Hepatocyte (in vitro differentiated cells): ENCODE measurements around the gene TSPAN9. TPM values are rescaled to one million over a fixed set of nuclear protein-coding genes. Genes with fewer than 3 reads are reported as not detected.

Experiments used
- DNase-seq: peaks from one replicate; pipeline ENCODE4 v3.0.0-alpha.2; 2016; ENCODE audit warnings: low spot score
- H2AFZ ChIP-seq: fragments of 200-600 bp; sonication (generic); 2 replicates; pipeline ENCODE4 v1.6.0; 2016; ENCODE audit warnings: antibody characterized with exemption, mild to moderate bottlenecking
- H3K27ac ChIP-seq: fragments of 200-600 bp; sonication (generic); 2 replicates; pipeline ENCODE4 v1.5.1; 2016; ENCODE audit warnings: mild to moderate bottlenecking
- H3K27me3 ChIP-seq: fragments of 200-600 bp; sonication (generic); 2 replicates; pipeline ENCODE4 v1.6.1; 2016
- H3K36me3 ChIP-seq: fragments of 200-600 bp; sonication (generic); replicated peaks from 2 replicates; pipeline ENCODE4 v1.5.1; 2016; ENCODE audit warnings: low read depth; ENCODE audit not compliant: insufficient read depth
- H3K4me1 ChIP-seq: fragments of 200-600 bp; sonication (generic); 2 replicates; pipeline ENCODE4 v1.5.1; 2016; ENCODE audit warnings: mild to moderate bottlenecking, moderate library complexity; ENCODE audit not compliant: insufficient read depth
- H3K4me2 ChIP-seq: fragments of 200-600 bp; sonication (generic); 2 replicates; pipeline ENCODE4 v1.6.0; 2016
- H3K4me3 ChIP-seq: fragments of 200-600 bp; sonication (generic); 2 replicates; pipeline ENCODE4 v1.5.1; 2016; ENCODE audit warnings: mild to moderate bottlenecking
- H3K79me2 ChIP-seq: fragments of 200-600 bp; sonication (generic); 2 replicates; pipeline ENCODE4 v1.6.0; 2017; ENCODE audit warnings: mild to moderate bottlenecking
- H3K9me2 ChIP-seq: fragments of 200-600 bp; sonication (generic); replicated peaks from 2 replicates; pipeline ENCODE4 v1.6.0; 2017; ENCODE audit warnings: mild to moderate bottlenecking; ENCODE audit not compliant: insufficient read depth
- H3K9me3 ChIP-seq: fragments of 200-600 bp; sonication (generic); 2 replicates; pipeline ENCODE4 v1.5.1; 2016; ENCODE audit warnings: low read depth, mild to moderate bottlenecking
- H4K20me1 ChIP-seq: fragments of 200-600 bp; sonication (generic); 2 replicates; pipeline ENCODE4 v1.6.0; 2016; ENCODE audit warnings: mild to moderate bottlenecking; ENCODE audit not compliant: insufficient read depth, poor library complexity, severe bottlenecking
- EZH2 ChIP-seq: fragments of 200-600 bp; sonication (generic); IDR thresholded peaks from 2 replicates; pipeline ENCODE4 v1.6.1; 2016; ENCODE audit warnings: antibody characterized with exemption, mild to moderate bottlenecking, borderline replicate concordance
- EZH2phosphoT487 ChIP-seq: fragments of 200-600 bp; sonication (generic); IDR thresholded peaks from one replicate; pipeline ENCODE4 v1.6.1; 2018; ENCODE audit warnings: antibody characterized with exemption, mild to moderate bottlenecking, low read depth, moderate library complexity; ENCODE audit not compliant: unreplicated experiment, severe bottlenecking
- WGBS: methylation state at CpG from one replicate; pipeline ENCODE4 v1.1.6; 2016; ENCODE audit warnings: low lambda C conversion rate; ENCODE audit errors: missing lambda C conversion rate; 5-methylcytosine and 5-hydroxymethylcytosine counted together
- polyA plus RNA-seq: library from polyadenylated mRNA; unstranded; fragments of >200 nt; fragmentation: Nextera tagmentation; extraction: Ambion mirVana; gene quantifications from 2 replicates; pipeline ENCODE4 v1.2.1, GENCODE V29; 2016
- total RNA-seq: library from RNA; depleted of rRNA; stranded (reverse); fragments of >200 nt; gene quantifications from 2 replicates; pipeline ENCODE4 v1.2.3, GENCODE V29; 2014
- TF ChIP-seq, protein P1 (sequence below): fragments of 200-600 bp; sonication (generic); IDR thresholded peaks from 2 replicates; pipeline ENCODE4 v1.5.1; 2016; ENCODE audit warnings: antibody characterized with exemption, mild to moderate bottlenecking; ENCODE audit not compliant: poor library complexity

Gene TSPAN9
- total and polyA plus RNA-seq, 2 experiments from 2014 or later, result 16.6 to 38.6 TPM

DNA sequence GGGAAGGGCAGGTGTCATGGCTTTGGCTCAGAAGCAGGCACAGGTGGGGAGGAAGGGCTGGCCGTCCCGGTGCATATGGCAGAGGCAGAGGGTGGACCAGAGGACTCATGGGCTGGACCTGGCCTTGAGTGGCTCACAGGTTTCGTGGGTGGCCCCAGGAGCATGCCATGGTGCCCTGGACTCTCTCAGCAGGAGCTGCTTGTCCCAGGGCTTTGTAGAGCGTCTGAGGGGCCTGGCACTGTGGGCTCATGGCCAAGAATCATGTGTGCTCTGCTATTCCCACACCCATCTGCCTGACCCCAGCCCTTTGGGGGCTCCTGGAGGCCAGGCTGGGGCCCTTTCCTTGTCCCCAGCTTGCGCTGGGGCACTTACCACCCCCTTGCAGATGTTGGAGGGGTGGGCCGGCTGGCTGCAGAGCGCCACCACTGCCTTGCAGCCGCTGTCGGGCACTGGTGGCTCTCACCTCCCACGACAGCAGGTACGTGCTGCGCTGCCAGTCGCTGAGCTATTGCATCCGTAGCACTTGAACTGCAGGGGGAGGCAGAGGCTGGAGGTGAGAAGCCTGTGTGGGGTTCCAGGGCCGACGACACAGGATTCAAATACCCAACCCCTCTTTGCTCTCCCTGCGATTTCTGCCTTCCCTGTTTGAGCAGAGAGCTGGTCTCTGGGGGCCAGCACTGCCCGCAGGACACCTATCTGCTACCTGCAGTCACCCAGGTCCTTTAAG lies 226.4 kb downstream of the TSPAN9 start:
- peak; percentile 25 for DNase-seq
- no peak overlapping the region for H2AFZ ChIP-seq
- no peaks in the 10 kb centered on the region for H4K20me1 ChIP-seq
- H3K4me3 ChIP-seq, result no peak overlapping the region
- WGBS, result 76% methylated on average over 18 of the region's 18 CpGs
- H3K27ac ChIP-seq, result no peak overlapping the region
- peaks cover 4% of the 10 kb centered on the region for H3K27me3 ChIP-seq
- no peaks in the 10 kb centered on the region for H3K9me3 ChIP-seq
- H3K79me2 ChIP-seq, result no peaks in the 10 kb centered on the region
- no peak for TF ChIP-seq EZH2
- TF ChIP-seq, protein P1, sequence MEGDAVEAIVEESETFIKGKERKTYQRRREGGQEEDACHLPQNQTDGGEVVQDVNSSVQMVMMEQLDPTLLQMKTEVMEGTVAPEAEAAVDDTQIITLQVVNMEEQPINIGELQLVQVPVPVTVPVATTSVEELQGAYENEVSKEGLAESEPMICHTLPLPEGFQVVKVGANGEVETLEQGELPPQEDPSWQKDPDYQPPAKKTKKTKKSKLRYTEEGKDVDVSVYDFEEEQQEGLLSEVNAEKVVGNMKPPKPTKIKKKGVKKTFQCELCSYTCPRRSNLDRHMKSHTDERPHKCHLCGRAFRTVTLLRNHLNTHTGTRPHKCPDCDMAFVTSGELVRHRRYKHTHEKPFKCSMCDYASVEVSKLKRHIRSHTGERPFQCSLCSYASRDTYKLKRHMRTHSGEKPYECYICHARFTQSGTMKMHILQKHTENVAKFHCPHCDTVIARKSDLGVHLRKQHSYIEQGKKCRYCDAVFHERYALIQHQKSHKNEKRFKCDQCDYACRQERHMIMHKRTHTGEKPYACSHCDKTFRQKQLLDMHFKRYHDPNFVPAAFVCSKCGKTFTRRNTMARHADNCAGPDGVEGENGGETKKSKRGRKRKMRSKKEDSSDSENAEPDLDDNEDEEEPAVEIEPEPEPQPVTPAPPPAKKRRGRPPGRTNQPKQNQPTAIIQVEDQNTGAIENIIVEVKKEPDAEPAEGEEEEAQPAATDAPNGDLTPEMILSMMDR, result peak; percentile 28
- TF ChIP-seq EZH2phosphoT487, result no peak
- H3K4me1 ChIP-seq, result peaks cover 12% of the 10 kb centered on the region
- H3K36me3 ChIP-seq, result no peaks in the 10 kb centered on the region
- no peaks in the 10 kb centered on the region for H3K9me2 ChIP-seq
- H3K4me2 ChIP-seq, result no peak overlapping the region

DNA sequence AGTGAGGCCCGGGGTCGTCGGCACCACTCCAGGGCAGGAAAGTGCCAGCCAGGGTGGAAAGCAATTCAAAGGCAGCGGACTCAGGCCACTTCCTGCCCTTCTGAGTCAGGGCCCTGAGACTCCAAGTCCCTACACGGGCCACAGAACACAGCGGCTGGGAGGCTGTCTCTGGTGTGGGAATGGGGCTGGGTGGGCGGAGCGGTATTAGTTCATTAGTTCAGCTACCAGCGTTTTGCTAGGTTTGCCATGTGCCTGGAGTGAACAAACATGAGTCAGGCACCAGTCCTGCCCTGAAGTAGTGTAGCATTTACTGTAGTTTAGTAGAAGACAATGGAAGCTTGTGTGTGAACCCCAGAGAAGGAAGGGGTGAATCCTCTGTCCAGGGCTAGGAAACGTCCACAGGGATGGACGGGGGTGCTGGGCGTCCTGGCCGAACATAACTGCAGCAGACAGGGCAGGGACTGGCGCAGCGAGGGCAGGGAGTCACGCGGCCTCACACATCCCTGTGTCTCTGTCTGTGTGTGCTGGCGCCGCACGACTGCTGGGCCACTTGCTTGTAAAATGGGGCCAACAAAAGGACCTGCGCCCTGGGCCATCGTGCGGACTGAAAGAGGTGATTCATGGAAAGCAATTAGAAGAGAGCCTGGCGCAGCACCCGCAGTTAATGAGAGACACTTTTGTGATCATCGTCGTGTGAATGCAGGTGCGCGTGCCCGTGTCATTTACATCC lies 227.4 kb downstream of the TSPAN9 start:
- no peak overlapping the region for H3K4me2 ChIP-seq

DNA sequence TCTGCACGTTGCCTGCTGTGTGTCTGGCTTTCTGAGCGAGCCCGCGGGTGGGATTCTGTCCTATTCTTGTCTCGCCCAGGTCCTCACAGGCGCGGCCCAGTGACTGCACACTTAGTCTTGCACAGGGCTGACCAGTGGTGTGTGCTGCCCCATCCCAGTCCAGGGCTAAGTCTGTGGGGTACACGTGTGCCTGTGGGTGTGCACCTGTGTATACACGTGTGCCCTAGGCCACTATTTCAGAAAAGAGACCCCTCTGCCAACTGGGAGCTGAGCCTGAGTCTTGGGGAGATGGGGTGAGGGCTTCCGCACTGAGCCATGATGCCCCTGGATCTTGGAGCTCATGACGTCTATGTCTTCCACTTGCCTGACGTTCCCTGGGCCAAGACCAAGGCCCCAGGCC lies 228.3 kb downstream of the TSPAN9 start:
- H3K4me3 ChIP-seq, result no peak overlapping the region
- no peak overlapping the region for H2AFZ ChIP-seq
- no peaks in the 10 kb centered on the region for H4K20me1 ChIP-seq
- H3K4me2 ChIP-seq, result no peak overlapping the region
- WGBS, result 91% methylated on average over 12 of the region's 12 CpGs
- no peaks in the 10 kb centered on the region for H3K9me2 ChIP-seq
- no peaks in the 10 kb centered on the region for H3K36me3 ChIP-seq
- H3K79me2 ChIP-seq, result no peaks in the 10 kb centered on the region
- H3K27me3 ChIP-seq, result no peaks in the 10 kb centered on the region
- DNase-seq, result no peak
- no peaks in the 10 kb centered on the region for H3K9me3 ChIP-seq
- no peak for TF ChIP-seq EZH2phosphoT487
- no peak for TF ChIP-seq EZH2
- TF ChIP-seq, protein P1, result no peak
- no peak overlapping the region for H3K27ac ChIP-seq
- H3K4me1 ChIP-seq, result peaks cover 9% of the 10 kb centered on the region

More for the DNA sequence above, 227.4 kb downstream of the TSPAN9 start:
- no peaks in the 10 kb centered on the region for H4K20me1 ChIP-seq
- H3K79me2 ChIP-seq, result no peaks in the 10 kb centered on the region
- H3K9me3 ChIP-seq, result no peaks in the 10 kb centered on the region
- H3K4me1 ChIP-seq, result peaks cover 12% of the 10 kb centered on the region
- peak; percentile 73 for DNase-seq
- H3K4me3 ChIP-seq, result no peak overlapping the region
- TF ChIP-seq, protein P1, result no peak
- no peak for TF ChIP-seq EZH2phosphoT487
- TF ChIP-seq EZH2, result no peak
- H3K36me3 ChIP-seq, result no peaks in the 10 kb centered on the region
- no peak overlapping the region for H3K27ac ChIP-seq
- H3K27me3 ChIP-seq, result no peaks in the 10 kb centered on the region
- no peaks in the 10 kb centered on the region for H3K9me2 ChIP-seq
- 85% methylated on average over 30 of the region's 30 CpGs for WGBS
- no peak overlapping the region for H2AFZ ChIP-seq
